GM18505 (cell line): Measurements from ENCODE around the gene EDARADD.
"Not testable (repeated sequence)": the region's sequence is repeated elsewhere in the genome, so short reads cannot be mapped to it uniquely, and the experiment has no call there.

Experiments
- ATAC-seq: cut with Tn5 transposase; IDR thresholded peaks from one replicate; pipeline ENCODE4 v1.9.1; 2021; ENCODE audit not compliant: unreplicated experiment
- POLR2A ChIP-seq: IDR thresholded peaks from 4 replicates; pipeline ENCODE4 v1.6.1; 2011; ENCODE audit warnings: borderline replicate concordance; ENCODE audit not compliant: insufficient read depth, insufficient read length; ENCODE audit errors: extremely low read depth

The EDARADD gene

GRCh38 chr1:236393681-236394481, at the start of gene EDARADD:
Gene EDARADD, plus strand, starts transcription at chr1:236394286. Its CDS starts 159 bp downstream, at chr1:236394445.
- no peak for ATAC-seq
- no peak for TF ChIP-seq POLR2A

- TF ChIP-seq POLR2A: no peak
- ATAC-seq: no peak
These were observed 48.4 kb upstream of the EDARADD start for GRCh38 chr1:236345728-236346127.

- ATAC-seq: no peak
- no peak for TF ChIP-seq POLR2A
These were observed 46.0 kb upstream of the EDARADD start for GRCh38 chr1:236348071-236348470.

- no peak for TF ChIP-seq POLR2A
These were observed 43.8 kb upstream of the EDARADD start for GRCh38 chr1:236350308-236350707.

GRCh38 chr1:236351875-236352573, 42.1 kb upstream of the EDARADD start:
- no peak for ATAC-seq
- no peak for TF ChIP-seq POLR2A

More at GRCh38 chr1:236350308-236350707, 43.8 kb upstream of the EDARADD start:
- no peak for ATAC-seq

GRCh38 chr1:236352747-236353146, 41.3 kb upstream of the EDARADD start:
- ATAC-seq: not testable (repeated sequence)

GRCh38 chr1:236353813-236354212, 40.3 kb upstream of the EDARADD start:
- TF ChIP-seq POLR2A: no peak
- no peak for ATAC-seq

- no peak for TF ChIP-seq POLR2A
These were observed 39.5 kb upstream of the EDARADD start for GRCh38 chr1:236354330-236355147.

GRCh38 chr1:236356141-236356540, 37.9 kb upstream of the EDARADD start:
- no peak for TF ChIP-seq POLR2A
- ATAC-seq: no peak

More at GRCh38 chr1:236354330-236355147, 39.5 kb upstream of the EDARADD start:
- ATAC-seq: no peak

GRCh38 chr1:236361909-236362590, 32.0 kb upstream of the EDARADD start:
- no peak for TF ChIP-seq POLR2A
- ATAC-seq: no peak

GRCh38 chr1:236363237-236363636, 30.8 kb upstream of the EDARADD start:
- ATAC-seq: no peak
- TF ChIP-seq POLR2A: no peak

- no peak for TF ChIP-seq POLR2A
These were observed 28.0 kb upstream of the EDARADD start for GRCh38 chr1:236365999-236366570.

GRCh38 chr1:236366681-236367080, 27.4 kb upstream of the EDARADD start:
- not testable (repeated sequence) for ATAC-seq

More at GRCh38 chr1:236365999-236366570, 28.0 kb upstream of the EDARADD start:
- no peak for ATAC-seq
